Measurements from ENCODE around the gene SELENOO.
A peak's percentile ranks its signal among the peaks of the same experiment; 100 is the strongest.

Gene SELENOO

DNA sequence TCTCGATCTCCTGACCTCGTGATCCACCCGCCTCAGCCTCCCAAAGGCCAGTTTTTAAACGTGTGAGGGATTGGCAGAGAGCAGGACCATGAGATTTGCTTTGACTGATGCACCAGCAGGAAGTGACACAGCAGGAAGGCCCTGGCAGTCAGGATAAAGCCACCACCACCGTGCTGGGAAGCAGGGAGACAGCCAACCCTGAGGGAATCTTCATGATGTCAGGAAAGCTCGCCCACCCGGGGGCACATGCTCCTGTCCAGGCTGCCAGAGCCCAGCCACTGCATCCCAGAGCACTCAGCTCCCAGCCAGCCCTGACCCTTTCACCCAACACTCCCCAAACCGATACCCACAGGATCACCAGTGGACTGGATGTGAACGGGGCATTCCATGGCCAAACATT is 37.9 kb downstream of the SELENOO start:
- DNase-seq (no peak), ATAC-seq (no peak)

DNA sequence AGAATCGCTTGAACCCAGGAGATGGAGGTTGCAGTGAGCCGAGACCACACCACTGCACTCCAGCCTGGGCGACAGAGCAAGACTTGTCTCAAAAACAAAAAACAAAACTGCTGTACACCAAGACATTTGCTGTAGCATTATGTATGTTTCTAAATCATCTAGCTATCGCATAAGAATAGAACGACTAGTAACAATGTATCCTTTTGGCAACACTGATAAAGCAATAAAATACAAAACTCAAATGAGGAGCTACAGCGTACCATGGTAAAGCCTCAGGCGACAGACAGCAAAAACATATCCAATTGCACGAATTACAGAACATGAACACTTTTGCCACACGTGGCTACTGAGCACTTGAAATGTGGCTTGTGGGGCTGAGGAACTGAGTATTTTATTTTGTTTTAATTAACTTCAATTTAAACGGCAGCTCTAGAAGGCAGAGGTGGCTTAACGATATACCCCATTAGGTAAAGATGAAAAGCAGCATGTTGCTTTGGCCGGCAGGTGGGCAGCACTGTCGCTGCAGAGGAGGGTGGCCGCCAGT is 41.7 kb downstream of the SELENOO start:
- no peak for DNase-seq
- ATAC-seq, result no peak

GRCh38 chr22:50243685-50244419 is 43.0 kb downstream of the SELENOO start:
- no peak for DNase-seq
- ATAC-seq, result no peak

DNA sequence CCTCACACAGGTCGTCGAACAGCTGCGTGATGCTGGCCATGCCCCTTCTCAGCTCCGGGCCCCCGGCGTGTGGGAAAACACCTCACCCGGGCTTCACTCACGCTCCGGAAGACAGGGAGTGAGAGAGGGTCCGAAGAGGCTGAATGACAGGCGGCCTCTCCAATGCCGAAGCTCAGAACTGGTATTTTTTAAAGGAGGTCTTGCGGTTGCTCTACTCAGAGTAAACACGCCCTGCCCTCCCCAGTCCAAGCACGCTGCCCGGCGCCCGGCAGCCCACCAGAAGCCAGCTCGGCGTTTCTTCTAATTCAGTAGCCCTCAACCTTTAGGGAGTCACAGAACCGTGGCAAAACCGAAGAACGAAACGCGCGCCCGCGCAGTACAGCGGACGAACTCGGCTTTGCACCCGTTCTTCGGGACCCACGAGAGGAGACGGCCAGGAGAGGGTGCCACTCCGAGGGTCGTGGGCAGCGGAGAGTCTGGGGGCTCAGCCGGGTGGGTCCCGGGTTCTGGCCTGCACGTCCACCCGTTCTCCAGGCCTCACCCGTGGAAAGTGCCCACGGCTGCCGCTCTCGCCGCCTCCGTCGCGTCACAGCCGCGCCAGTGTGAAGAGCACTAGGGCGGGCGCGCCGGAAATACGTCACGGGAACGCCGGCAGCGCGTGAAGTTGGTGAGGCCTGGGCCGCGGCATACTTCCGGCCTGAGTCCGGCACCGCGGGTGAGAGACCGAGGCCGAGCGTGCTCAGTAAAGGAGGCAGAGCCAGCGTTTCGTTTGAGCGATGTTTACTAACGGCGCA is 43.8 kb downstream of the SELENOO start, which contains the start of gene TUBGCP6:
Gene TUBGCP6, minus strand, starts transcription at position 604 of the 794 bp plus-strand sequence. Its CDS starts 564 bp downstream, at position 40.
- peak; percentile 96 for DNase-seq
- peak; percentile 92 for ATAC-seq

DNA sequence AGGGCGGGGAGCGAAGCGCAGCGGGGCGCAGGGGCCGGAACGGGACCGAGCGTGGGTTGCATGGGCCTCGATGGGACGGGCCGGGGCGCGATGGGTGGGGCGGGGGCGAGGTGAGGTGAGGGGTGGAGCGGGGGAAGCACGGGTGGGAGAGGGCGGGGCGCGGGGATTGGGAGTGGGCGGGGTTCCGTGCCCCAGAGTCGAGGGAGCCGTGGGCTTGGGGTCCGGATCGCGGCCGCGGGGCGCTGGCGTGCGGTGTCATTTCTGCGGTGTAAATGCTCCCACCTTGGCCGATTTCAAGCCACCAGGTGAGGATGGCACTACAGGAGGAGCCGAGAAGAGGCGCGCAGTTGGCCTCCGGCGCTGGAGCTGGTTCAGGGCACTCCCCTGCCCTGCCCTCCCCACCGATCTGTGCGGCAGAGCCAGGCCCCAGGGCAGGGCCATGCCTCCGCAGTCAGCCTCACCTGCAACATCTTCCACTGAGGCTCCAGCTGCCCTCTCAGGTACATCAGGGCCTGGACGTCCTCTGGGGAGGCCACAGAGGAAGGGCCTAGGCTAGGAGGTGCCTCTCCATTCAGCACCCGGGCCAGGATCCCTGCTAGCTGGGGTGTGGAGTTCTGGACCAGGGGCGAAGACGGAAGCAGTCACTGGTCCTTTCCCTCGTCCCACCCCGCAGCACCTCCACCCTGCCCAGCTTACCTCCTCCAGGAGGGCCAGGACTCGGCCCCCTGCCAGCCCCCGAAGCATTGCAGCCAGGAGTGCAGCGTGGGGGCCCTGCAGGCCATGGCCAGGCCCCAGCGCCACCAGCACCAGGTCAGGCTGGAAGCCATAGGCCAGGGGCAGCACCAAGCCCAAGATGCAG is 44.6 kb downstream of the SELENOO start:
- peak; percentile 0 for ATAC-seq
- DNase-seq, result no peak

- ATAC-seq (no peak), DNase-seq (no peak)
Observed at GRCh38 chr22:50246242-50247175, 45.7 kb downstream of the SELENOO start.

DNA sequence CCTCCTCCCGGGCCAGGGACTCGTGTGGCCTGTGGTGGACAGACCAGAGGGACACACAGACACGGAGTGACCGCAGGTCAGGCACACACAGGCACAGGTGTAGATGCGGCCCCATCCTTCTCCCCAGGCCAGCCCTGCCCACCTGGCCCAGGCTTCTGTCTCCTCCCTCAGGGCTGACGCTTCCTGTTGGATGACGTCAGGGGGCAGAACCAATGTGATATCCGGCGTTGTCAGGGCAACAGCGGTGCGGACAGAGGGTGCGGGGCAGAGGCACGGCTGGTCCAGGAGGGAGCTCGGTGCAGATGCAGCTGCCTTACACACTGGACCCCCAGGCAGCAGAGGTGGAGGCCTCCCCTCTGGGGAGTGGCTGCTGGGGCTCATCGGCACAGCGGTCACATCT is 46.9 kb downstream of the SELENOO start:
- no peak for DNase-seq
- ATAC-seq, result no peak

DNA sequence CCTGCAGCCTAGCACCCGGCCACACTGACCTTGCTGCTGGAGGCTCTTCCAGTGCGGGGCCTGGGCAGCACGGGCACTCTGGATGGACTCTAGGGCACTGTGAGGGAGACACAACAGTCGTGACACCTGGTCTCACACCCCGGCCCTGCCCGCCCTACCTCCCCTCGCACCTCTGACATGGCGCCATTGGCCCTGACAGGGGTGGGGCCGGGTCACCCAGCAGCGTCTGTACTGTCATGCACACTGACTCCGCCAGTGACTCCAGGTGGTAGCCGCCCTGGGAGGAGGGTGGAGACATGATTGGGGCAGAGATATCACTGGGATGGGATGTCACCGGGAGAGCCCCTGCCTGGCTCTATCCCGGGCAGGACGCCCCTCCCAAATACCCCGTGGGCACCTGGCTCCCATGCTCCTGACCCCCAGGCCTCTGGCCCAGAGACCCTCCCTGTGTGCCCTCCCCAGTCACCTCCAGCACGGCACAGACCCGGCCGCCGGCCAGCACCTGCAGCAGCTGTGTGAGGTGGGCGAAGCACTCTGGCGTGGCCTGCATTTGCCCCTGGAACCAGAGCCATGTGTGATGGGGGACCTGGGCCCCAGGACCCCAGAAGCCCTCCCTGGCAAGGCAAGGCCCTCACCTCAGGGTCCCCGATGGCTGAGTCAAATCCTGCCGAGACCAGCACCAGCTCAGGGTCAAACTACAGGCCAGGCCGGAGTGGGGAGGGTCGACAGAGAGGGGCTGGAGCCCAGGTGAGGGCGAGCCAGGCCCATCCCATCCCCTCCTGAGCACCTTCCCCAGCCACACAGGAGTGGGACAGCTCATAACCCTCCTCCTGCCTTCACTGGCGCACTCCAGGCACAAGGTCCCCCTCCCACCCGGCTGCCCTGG is 47.6 kb downstream of the SELENOO start:
- DNase-seq, result no peak
- ATAC-seq, result no peak

DNA sequence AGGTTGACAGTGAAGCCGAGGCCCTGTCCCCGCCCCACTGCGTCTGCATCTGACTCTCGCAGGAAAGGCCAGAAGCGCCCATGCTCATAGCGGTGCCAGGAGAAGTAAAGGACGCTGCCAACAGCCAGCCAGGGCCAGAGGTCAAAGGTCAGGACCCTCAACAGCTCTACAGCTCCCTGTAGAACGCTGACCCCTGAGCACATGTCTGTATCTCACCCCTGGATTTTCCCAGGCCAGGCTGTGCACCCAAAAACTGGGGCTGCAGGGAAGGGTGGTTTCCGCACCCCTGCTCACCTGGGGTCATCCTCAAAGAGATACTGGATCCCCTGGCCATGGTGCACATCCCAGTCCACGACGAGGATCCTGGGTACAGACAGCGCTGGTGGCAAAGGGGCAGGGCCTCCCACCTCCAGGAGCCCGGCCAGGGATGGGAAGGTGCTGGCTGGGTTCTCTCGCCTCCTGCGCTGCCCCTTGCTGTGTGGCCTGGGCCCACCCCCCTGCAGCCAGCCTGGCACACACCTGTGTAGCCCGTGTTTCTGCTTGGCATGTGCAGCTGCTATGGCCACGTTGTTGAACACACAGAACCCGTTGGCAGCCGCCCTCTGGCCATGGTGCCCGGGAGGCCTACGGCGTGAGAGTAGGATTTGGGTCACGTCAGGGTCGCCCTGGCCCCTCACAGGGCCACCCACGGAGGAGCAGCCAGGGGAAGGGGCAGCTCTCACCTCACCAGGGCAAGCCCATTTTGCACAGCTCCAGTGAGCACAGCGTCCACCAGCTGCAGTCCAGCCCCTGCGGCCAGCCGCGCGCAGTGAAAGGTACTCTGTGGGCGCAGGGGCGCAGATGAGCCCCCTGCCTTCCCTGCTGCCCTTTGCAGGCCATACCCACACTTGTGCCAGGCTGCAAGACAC is 48.8 kb downstream of the SELENOO start:
- DNase-seq, result no peak
- ATAC-seq, result no peak

GRCh38 chr22:50250249-50250554 is 49.4 kb downstream of the SELENOO start:
- DNase-seq (no peak), ATAC-seq (no peak)

- ATAC-seq, result peak; percentile 82
- peak; percentile 90 for DNase-seq
Observed at GRCh38 chr22:50250555-50251476, 50.0 kb downstream of the SELENOO start, which contains the start of gene HDAC10. TSS of gene HDAC10 (minus strand) at chr22:50251265. CDS start at chr22:50251032, 233 bp downstream.

DNA sequence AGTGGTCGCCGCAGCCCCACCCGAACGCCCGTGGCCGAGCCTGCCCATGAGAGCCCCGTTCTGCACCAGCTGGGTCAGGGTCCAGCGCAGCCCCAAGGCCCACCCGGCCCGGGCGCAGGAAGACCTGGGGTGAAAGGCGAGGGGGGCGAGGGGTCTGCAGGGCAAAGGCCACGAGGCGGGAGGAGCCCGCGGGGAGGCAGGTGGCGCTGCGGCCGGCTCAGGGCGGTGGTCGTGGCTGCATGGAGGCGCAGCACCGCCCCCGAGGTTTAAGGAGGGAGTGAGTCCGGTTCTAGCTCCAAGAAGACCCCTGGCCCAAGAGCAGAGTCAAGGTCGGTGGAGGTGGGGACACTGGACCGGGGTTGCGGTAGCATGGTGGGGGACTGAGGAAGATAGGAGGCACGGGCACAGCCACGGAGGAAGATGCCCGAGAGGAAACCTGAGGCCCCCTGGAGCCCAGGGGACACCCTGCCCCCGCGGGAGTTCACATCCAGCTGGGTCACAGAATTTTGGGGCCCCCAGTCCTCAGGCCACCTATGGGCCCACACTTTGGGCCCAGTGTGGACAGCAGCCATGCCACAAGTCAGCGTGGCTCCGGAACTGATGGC is 50.8 kb downstream of the SELENOO start:
- no peak for ATAC-seq
- DNase-seq, result no peak

GRCh38 chr22:50252082-50253045 is 51.6 kb downstream of the SELENOO start:
- ATAC-seq (peak; percentile 57), DNase-seq (peak; percentile 75)

DNA sequence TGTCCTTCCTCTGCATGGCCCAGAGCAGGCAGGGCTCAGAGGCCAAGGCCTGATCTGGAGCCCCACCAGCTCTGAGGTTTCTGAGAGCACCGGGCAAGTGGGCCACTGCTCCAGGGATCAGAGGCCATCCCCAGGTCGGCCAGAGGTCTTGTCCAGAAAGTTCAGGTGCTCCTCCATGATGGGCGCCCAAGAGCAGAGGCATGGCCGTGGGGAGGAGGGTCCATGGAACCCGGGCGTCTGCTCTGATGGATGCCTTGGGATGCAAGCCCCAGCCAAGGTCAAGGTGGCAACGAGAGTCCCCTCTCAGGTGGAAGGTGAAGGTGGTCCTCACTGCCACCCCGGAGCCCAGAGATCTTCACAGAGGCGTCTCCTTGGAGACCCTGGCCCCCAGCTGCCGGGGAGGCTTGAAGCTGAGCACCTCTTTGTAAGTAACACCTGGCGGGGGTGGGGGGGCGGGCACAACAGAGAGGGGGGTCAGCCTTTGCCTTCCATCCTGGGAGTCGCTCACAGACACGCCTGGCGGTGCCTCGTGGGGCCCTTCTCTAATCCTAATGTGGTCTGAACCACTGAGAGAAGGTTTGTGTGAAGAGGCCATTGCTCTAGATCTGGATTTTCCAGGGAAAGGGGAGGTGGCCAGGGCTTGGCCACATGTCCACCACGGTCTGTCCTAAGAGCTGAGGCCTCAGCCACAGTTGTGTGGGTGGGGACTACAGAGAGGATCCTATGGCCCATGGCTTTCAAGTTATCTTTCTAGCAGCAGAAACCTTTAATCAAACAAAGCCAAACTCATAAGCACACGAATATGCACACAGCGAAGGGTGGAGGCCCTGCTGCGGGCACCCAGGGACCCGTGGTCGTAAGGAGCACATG is 52.5 kb downstream of the SELENOO start:
- ATAC-seq (no peak), DNase-seq (no peak)

DNA sequence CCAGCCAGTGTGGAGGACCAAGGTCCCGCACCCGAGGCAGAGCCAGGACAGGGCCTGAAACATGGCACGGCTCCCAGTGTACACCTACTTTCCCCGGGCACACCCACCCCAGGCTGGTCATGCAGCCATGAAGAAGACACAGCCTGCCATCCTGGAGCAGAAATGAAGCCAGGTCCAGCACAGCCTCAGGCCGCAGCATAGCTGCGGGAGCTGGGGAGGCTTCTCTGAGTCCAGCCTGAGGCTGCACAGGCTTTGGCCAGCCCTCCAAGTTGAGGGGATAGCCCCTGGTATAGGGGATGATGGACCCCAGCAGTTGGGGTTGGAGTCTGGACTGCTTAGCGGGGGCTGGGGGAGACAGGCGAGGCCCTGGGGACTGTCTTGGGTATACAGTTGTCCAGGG is 53.1 kb downstream of the SELENOO start:
- no peak for DNase-seq
- ATAC-seq, result no peak
